ENCODE results near the gene G0S2.

Gene G0S2

DNA sequence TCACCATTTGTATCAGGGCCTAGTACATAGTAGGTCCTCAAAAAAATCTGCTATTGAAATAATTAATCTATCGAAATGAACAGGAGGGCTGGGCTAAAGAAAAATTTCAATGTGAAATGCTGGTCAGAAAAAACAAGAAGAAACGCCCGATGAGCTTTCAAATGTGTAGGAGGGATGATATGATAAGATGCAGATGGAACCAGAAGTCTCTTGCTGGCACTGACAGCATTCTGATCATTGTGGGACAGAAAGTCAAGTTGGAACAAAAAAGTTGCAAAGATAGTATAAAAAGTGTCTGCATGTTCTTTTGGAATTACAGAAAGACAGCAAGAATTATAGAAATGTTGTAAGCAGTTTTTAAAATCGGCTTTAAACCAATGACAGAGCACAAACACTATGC is 11.1 kb downstream of the G0S2 start:
- CTCF ChIA-PET: interaction anchor here (0.9 to 1.1 kb wide), 2 partner anchors 13 to 57 kb away, joined by 3 to 5 read pairs; no protein-coding TSS in a partner anchor
- no peak overlapping the region for H3K27ac ChIP-seq (ENCODE audit: extremely low read depth, low read depth, low read length)
- TF ChIP-seq ZXDB (tag by site-specific recombination; IDR thresholded peaks at IDR 0.05) (no peak), ZNF791 (tag by site-specific recombination; IDR thresholded peaks at IDR 0.05) (no peak), SALL2 (tag by site-specific recombination; IDR thresholded peaks at IDR 0.05; ENCODE audit: borderline replicate concordance) (no peak), ZNF514 (tag by site-specific recombination; IDR thresholded peaks at IDR 0.05) (no peak), ZNF266 (tag by site-specific recombination; IDR thresholded peaks at IDR 0.05; ENCODE audit: low read depth) (no peak), ZNF624 (tag by site-specific recombination; IDR thresholded peaks at IDR 0.05) (no peak)
- TF ChIP-seq, protein P1, sequence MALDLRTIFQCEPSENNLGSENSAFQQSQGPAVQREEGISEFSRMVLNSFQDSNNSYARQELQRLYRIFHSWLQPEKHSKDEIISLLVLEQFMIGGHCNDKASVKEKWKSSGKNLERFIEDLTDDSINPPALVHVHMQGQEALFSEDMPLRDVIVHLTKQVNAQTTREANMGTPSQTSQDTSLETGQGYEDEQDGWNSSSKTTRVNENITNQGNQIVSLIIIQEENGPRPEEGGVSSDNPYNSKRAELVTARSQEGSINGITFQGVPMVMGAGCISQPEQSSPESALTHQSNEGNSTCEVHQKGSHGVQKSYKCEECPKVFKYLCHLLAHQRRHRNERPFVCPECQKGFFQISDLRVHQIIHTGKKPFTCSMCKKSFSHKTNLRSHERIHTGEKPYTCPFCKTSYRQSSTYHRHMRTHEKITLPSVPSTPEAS (tag by site-specific recombination; IDR thresholded peaks at IDR 0.05): no peak
- TF ChIP-seq, protein P2, sequence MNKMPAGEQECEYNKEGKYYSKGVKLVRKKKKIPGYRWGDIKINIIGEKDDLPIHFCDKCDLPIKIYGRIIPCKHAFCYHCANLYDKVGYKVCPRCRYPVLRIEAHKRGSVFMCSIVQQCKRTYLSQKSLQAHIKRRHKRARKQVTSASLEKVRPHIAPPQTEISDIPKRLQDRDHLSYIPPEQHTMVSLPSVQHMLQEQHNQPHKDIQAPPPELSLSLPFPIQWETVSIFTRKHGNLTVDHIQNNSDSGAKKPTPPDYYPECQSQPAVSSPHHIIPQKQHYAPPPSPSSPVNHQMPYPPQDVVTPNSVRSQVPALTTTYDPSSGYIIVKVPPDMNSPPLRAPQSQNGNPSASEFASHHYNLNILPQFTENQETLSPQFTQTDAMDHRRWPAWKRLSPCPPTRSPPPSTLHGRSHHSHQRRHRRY (tag by site-specific recombination; IDR thresholded peaks at IDR 0.05): no peak
- TF ChIP-seq, protein P3, sequence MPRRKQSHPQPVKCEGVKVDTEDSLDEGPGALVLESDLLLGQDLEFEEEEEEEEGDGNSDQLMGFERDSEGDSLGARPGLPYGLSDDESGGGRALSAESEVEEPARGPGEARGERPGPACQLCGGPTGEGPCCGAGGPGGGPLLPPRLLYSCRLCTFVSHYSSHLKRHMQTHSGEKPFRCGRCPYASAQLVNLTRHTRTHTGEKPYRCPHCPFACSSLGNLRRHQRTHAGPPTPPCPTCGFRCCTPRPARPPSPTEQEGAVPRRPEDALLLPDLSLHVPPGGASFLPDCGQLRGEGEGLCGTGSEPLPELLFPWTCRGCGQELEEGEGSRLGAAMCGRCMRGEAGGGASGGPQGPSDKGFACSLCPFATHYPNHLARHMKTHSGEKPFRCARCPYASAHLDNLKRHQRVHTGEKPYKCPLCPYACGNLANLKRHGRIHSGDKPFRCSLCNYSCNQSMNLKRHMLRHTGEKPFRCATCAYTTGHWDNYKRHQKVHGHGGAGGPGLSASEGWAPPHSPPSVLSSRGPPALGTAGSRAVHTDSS (tag by site-specific recombination; IDR thresholded peaks at IDR 0.05): no peak
- TF ChIP-seq, protein P4, sequence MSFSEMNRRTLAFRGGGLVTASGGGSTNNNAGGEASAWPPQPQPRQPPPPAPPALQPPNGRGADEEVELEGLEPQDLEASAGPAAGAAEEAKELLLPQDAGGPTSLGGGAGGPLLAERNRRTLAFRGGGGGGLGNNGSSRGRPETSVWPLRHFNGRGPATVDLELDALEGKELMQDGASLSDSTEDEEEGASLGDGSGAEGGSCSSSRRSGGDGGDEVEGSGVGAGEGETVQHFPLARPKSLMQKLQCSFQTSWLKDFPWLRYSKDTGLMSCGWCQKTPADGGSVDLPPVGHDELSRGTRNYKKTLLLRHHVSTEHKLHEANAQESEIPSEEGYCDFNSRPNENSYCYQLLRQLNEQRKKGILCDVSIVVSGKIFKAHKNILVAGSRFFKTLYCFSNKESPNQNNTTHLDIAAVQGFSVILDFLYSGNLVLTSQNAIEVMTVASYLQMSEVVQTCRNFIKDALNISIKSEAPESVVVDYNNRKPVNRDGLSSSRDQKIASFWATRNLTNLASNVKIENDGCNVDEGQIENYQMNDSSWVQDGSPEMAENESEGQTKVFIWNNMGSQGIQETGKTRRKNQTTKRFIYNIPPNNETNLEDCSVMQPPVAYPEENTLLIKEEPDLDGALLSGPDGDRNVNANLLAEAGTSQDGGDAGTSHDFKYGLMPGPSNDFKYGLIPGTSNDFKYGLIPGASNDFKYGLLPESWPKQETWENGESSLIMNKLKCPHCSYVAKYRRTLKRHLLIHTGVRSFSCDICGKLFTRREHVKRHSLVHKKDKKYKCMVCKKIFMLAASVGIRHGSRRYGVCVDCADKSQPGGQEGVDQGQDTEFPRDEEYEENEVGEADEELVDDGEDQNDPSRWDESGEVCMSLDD (tag by site-specific recombination; IDR thresholded peaks at IDR 0.05): no peak
- TF ChIP-seq, protein P5, sequence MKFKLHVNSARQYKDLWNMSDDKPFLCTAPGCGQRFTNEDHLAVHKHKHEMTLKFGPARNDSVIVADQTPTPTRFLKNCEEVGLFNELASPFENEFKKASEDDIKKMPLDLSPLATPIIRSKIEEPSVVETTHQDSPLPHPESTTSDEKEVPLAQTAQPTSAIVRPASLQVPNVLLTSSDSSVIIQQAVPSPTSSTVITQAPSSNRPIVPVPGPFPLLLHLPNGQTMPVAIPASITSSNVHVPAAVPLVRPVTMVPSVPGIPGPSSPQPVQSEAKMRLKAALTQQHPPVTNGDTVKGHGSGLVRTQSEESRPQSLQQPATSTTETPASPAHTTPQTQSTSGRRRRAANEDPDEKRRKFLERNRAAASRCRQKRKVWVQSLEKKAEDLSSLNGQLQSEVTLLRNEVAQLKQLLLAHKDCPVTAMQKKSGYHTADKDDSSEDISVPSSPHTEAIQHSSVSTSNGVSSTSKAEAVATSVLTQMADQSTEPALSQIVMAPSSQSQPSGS (tag by site-specific recombination; IDR thresholded peaks at IDR 0.05; ENCODE audit: low read depth): no peak
- no peaks in the 10 kb centered on the region for H3K9me3 ChIP-seq (ENCODE audit: control insufficient read depth, insufficient read depth, low read depth, low read length)
- H3K4me1 ChIP-seq (ENCODE audit: control insufficient read depth, insufficient read depth, low read length): no peaks in the 10 kb centered on the region
- H3K36me3 ChIP-seq (ENCODE audit: control insufficient read depth in 2 of 2, insufficient read depth in 1 of 2, low read length in 2 of 2): no peaks in the 10 kb centered on the region
- H3K4me3 ChIP-seq (ENCODE audit: low read depth, low read length): no peak overlapping the region
- POLR2A ChIA-PET: no interaction called here

DNA sequence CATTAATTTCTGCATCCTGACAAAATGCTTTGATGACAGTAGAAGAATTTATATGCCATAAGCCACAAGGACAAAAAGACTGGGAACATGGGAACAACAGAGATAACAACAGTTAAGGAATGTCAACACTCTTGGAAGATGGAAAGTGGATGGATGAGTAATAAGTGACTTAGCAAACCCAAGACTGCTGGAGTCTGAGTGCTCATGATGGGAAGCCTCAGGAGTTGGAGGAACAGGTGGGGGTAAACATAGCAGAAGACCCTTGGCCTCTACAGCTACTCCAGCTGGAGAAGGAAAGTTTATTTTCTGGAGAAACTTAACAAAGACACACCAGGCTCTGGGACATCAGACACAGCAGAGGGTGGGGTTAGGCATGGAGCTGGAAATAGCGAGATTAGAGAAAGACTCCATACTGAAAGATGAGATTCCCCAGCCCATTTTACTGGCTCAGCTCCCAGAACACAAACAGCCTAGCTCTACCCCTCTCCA is 13.6 kb downstream of the G0S2 start:
- Histone ChIP-seq H3K4me1 (ENCODE audit: control insufficient read depth, insufficient read depth, low read length) (no peaks in the 10 kb centered on the region), H3K9me3 (ENCODE audit: control insufficient read depth, insufficient read depth, low read depth, low read length) (no peaks in the 10 kb centered on the region), H3K4me3 (ENCODE audit: low read depth, low read length) (no peak overlapping the region), H3K27ac (ENCODE audit: extremely low read depth, low read depth, low read length) (no peak overlapping the region), H3K36me3 (ENCODE audit: control insufficient read depth in 2 of 2, insufficient read depth in 1 of 2, low read length in 2 of 2) (no peaks in the 10 kb centered on the region)
- POLR2A ChIA-PET: no interaction called here
- CTCF ChIA-PET: interaction anchor here (0.6 to 8.2 kb wide), 14 partner anchors 9 to 623 kb away, joined by 3 to 75 read pairs (median 4); partner anchors contain the start of genes G0S2 and LAMB3
- TF ChIP-seq ZNF302 (tag by site-specific recombination; IDR thresholded peaks at IDR 0.05; ENCODE audit: low read depth): no peak
- no peak for TF ChIP-seq ZNF585B (tag by site-specific recombination; IDR thresholded peaks at IDR 0.05)
- TF ChIP-seq ZNF335 (tag by site-specific recombination; conservative IDR thresholded peaks at IDR 0.05): no peak
- no peak for TF ChIP-seq ZFP41 (tag by site-specific recombination; IDR thresholded peaks at IDR 0.05; ENCODE audit: borderline replicate concordance)
- no peak for TF ChIP-seq ZNF146 (tag by site-specific recombination; IDR thresholded peaks at IDR 0.05)
- TF ChIP-seq GLIS1 (tag by site-specific recombination; IDR thresholded peaks at IDR 0.05): no peak
- no peak for TF ChIP-seq ZIC2 (tag by site-specific recombination; IDR thresholded peaks at IDR 0.05)
- TF ChIP-seq ZSCAN16 (tag by site-specific recombination; IDR thresholded peaks at IDR 0.05): no peak
- no peak for TF ChIP-seq ZNF677 (tag by site-specific recombination; IDR thresholded peaks at IDR 0.05)
- TF ChIP-seq, protein P6, sequence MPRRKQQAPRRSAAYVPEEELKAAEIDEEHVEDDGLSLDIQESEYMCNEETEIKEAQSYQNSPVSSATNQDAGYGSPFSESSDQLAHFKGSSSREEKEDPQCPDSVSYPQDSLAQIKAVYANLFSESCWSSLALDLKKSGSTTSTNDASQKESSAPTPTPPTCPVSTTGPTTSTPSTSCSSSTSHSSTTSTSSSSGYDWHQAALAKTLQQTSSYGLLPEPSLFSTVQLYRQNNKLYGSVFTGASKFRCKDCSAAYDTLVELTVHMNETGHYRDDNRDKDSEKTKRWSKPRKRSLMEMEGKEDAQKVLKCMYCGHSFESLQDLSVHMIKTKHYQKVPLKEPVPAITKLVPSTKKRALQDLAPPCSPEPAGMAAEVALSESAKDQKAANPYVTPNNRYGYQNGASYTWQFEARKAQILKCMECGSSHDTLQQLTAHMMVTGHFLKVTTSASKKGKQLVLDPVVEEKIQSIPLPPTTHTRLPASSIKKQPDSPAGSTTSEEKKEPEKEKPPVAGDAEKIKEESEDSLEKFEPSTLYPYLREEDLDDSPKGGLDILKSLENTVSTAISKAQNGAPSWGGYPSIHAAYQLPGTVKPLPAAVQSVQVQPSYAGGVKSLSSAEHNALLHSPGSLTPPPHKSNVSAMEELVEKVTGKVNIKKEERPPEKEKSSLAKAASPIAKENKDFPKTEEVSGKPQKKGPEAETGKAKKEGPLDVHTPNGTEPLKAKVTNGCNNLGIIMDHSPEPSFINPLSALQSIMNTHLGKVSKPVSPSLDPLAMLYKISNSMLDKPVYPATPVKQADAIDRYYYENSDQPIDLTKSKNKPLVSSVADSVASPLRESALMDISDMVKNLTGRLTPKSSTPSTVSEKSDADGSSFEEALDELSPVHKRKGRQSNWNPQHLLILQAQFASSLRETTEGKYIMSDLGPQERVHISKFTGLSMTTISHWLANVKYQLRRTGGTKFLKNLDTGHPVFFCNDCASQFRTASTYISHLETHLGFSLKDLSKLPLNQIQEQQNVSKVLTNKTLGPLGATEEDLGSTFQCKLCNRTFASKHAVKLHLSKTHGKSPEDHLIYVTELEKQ (tag by site-specific recombination; IDR thresholded peaks at IDR 0.05; ENCODE audit: borderline replicate concordance): no peak
- no peak for TF ChIP-seq ZNF555 (tag by site-specific recombination; conservative IDR thresholded peaks at IDR 0.05)
- no peak for TF ChIP-seq ZNF514 (tag by site-specific recombination; IDR thresholded peaks at IDR 0.05)
- 0 out of 2 replicates have a peak, but pooled peaks have one; percentile 19 for TF ChIP-seq SCRT2 (tag by site-specific recombination; IDR thresholded peaks at IDR 0.05)
- no peak for TF ChIP-seq ZNF133 (tag by site-specific recombination; IDR thresholded peaks at IDR 0.05)
